RPMI7951 (cell line): ENCODE results near the gene CXCL14. TPM values are rescaled to one million over a fixed set of nuclear protein-coding genes. Genes with fewer than 3 reads are reported as not detected.

Experiments used
- DNase-seq: peaks from one replicate; pipeline ENCODE4 v3.0.0-alpha.2; 2012; ENCODE audit warnings: low read depth
- total RNA-seq: library from RNA; depleted of rRNA; stranded (reverse); fragments of >200 nt; shearing (Covaris generic); gene quantifications from 2 replicates; pipeline ENCODE4 v1.2.3, GENCODE V29; 2014

Gene CXCL14
- total RNA-seq, 1 experiment from 2014 or later, result not detected

DNA sequence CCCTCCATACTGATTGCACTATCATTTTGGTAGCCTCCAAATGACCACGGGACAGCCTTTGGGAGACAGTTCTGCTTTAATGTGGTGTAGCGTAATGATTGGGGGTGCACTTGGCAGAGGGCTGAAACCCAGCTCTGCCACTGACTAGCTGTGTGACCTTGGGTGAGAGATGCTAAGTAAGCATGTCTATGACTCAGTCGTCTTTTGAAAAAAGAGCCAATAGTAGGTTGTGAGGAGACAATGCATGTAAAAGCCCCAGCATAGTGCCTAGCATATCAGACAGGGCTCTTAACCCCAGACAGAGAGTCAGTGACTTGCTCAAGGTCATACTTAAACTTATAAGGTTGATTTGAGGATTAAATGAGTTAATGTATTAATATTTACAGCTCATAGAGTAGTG is 18.0 kb upstream of the CXCL14 start:
- DNase-seq, result no peak

DNA sequence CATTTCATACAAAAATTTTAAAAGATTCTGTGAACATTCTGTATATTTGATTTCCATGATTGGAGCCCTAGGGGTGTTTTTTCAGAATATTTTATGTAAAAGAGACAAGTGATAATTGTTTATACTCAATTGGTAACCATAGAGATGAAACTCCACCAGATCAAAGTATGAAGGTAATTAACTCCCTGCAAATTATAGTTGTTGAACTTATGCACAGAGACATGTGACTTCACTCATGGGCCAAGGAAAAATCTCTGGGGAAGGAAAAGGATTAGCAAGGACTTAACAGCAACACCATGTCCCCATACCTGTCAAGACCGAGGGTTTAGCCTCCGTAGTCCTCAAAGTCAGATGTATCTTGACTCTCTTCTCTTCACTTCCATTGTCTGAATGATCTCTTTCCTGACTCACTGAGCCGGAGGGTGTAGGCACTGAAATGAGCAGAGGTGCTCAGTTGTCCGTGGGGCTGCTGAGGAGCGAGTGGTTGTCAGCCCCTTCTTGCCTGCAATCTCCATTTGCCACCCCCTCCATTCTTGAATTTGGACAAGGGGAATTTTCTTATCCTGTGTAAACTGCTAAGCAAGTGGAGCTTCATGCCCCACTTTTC is 17.5 kb upstream of the CXCL14 start:
- no peak for DNase-seq

DNA sequence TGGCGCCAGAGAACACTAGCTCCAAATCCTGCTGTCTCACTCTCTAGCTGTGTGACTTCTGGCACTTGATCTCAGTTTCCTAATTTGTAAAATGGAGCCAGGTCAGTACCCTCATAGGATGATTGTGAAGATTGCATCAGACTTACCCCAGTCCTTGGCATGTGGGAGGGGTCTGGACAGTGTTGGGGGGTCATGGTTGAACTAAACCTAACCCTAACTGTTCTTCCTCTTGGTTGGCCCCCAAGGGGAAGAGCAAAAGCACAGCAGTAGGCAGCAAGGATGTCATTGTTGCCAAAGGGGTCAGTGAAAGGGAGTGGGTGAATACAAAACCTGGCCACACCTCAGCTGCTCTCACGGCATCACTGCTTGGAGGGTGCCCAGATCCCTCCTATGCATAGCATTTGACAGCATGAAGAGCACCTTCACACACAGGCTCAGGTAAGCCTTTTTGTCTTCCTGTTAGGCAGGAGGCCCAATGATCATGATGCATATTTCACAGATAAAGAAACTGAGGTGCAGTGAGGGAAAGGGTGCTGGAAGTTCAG is 15.7 kb upstream of the CXCL14 start:
- DNase-seq, result no peak

DNA sequence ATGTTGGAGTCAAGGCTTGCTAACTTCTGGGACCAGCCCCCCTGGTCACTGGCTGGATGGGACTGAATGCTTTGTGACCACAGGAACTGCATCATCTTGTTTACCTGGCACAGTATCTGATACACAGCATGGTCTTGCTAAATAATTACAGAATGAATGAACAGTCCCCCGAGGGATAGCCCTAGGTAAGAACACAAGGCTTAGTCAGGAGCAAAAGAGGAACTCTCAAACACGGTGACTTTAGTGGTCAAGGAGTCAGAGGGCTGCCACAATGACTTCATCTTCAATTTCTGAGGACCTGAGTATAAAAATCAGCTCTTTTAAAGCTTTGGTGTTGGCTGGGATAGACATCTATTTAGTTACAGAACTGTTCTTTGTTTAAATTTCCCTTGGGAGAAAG is 15.1 kb upstream of the CXCL14 start:
- DNase-seq, result no peak

DNA sequence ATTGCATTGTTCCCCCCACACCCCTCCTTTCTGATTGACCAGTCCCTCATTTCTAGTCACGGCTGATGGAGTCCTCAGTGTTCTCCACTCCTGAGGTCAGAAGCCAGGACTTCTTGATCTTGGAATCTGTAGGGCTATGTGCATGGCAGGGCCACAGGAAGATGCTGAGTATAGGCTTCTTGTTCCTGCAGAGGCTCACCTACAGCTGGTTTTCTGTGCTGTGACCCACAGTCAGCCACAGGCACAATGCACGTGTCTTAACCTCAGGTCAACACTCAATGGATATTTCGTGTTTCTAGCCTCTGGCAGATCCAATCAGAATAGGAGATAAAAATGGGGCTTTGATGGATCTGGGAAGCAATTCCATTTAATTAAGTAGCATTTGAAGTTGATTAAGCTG is 14.3 kb upstream of the CXCL14 start:
- no peak for DNase-seq

DNA sequence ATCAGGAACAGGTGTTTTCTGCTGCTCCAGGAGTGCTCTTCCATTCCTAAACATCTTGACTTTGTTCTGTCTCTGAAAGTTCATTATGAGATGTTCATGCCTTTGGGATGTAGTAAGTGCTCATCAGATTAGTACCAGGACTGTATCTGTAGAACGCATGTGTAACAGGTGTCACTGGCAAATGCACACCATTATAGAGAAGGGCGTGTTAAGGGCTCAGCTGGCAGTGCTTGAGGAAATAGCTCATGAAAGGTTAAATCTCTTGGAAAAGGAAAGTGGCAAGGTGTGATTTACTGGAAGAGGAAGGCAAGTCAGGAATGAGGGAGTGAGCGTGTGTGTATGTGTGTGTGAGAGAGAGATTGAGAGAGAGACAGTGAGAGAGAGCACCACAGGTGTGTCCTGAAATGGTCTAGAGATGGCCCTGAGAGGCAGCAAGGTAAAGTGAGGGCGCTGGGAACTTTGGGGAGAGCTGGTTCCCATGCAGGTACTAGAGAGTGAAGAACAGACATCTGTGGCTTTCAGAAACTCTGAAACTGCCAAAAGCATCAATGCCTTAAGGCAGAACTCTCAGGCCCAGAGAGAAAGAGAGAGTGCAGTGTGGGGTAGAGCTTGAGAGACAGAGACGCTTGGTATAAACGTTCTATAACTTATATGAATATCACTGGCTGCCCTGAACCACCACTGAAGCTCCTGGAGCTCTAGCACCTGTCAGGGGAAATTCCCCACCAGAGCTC is 13.7 kb upstream of the CXCL14 start:
- DNase-seq, result no peak

DNA sequence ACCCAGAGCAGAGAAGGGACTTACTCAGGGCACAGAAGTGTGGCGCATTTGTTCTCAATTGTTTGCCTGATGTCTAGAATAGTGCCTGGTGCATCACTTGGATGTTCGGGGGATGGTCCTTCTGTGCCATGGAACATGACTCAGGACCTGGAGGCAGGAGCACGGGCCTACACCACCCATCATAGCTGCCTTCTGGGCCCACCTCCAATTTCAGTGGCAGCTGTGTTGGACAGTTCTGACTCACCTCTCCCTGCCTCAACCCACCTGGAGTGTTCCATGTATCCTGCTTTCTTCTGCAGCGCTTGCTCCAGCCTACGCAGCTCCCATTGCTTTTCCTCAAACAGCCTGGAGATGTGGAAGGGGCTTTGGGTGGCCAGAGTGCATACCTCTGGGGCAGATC is 12.5 kb upstream of the CXCL14 start:
- no peak for DNase-seq

DNA sequence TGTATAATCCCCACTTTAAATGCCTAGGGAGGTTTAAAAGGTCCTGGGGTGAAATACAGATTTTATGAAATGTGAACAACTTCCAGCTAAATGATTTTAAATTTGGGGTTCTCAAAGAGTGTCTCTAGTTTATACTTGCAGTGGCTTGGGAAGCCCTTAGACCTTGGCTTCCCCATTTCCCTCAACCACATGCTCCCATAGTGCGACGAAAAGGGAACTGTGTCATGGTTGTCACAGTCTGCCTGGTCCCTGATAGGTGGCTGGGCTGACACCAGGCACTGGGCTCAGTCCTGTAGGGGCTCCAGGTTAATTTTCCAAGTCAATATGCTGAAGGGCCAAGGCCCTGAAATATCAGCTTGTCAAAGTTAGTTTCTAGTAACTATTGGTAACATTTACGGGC is 10.4 kb upstream of the CXCL14 start:
- DNase-seq, result no peak

DNA sequence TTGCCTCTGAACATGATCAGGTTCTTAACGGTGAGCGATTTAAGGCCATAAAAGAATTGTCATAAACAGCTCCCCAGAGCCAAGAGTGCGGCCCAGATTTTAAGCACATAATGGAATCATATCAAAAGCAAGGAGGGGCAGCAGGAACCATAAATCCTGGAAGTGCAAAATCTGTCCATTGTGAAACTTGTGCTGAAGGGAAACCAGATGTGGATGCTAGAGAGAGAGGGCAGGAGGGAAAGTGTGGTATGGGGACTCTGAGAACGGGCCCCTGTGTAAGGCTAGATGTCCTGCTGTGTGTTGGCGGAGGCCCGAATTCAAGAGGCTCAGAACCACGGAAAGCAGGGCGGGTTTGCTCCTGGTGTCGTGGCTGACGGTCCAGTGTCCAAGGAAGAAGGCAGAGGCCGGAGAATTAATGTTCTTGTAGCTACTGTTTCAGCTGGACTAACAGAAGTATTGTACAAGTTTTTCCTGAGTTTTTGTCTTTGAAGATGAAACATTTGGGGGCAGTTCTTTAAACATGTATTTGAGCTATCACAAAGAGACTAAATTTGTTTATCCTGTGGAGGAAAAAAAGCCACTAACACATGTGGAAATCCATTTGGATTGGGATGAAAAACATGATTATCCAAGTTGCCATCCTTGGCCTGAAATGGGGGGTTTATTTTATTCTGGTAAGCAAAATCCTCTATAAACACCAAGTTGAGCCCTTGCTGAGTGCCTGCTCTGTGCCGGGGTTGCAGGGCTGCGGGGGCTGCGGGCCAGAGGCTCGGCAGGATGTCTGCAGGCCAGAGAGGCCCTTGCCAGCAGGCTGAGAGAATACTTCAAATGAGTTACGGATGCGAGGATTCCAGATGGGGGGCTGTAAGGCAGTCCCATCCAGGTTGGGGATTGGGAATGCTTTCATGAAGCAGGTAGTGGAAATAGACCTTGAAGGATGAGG is 9.2 kb upstream of the CXCL14 start:
- DNase-seq, result no peak

DNA sequence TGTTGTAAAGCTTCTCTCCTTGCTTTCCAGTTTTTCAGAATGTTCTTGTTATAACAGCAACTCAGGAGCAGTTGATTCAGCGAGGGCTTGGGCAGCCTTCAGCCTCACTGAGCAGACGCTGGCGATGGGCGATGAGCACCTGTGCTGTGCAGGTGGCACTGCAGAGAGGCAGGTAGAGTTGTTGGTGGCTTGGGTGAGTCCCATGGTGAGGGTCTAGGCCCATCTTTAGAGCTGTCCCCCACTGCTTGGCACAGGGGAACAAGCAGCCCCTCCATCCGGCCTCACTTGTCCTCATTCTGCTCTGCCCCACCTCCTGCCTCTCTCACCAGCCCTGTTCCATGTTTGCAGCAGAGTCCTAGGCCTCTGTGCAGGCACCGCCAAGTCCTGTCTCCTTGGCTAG is 6.1 kb upstream of the CXCL14 start:
- DNase-seq, result no peak

DNA sequence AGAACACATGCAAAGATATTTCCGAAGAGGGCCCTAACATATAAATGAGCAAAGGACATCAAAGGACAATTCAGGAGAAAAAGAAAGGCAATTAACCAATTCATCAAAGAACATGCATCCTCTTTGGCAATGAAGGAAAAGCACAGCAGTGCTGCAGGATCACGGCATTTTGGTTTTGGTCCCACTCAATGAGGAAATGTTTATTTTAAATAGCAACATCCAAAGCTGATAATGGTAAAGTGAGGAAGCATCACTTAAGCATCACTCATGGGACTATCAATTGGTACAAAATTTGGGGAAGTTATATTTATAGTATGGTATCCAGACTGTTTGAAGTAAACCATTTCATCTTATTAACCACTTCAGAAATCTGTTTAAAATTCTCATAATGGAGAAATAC is 5.5 kb upstream of the CXCL14 start:
- no peak for DNase-seq

DNA sequence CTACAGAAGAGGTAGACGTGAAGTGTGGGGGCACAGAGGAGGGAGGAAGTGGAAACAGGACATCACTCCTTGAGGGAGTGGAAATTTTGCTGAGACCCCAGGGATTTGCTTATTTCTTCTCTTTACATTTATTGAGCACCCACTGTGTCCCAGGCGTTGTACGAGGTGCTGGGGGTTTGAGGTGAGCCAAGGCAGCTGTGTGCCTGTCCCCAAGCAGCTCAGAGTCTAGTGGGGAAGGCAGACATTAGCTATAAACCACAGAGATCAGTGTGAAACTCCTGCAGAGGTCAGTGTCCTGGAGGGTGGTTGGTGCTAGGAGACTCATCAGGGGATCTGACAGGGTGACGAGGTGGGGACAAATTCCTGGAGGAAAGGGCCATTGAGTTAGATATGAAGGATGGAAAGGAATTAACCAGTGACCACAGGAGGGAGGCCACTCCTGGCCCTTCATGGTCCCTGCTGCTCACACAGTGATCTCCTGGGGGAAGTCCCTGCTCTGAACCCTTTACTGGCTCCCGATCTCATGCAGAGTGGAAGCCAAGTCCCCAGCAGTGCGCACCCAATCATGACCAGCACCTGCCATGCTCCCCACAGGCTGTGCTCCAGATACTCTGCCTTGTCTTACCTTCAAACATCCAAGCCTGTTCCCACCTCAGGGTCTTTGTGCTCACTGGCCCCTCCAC is 3.4 kb upstream of the CXCL14 start:
- no peak for DNase-seq

DNA sequence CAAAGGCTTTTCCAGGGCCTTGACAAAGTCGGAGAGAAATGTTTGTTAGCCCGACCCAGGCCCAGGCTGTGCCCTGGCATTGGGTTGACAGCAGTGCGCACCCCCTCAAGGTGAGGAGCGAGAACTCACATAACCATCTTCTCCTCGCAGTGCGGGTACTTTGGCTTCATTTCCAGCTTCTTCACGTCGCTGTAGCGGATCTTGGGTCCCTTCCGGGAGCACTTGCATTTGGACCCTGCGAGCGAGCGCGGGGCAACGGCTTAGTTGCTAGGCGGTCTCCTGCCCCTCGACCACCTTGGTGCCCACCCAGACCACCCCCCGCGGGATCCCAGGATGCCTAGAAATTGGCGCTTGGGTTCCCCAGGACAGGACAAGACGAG is 496 bp downstream of the CXCL14 start:
- DNase-seq, result no peak

DNA sequence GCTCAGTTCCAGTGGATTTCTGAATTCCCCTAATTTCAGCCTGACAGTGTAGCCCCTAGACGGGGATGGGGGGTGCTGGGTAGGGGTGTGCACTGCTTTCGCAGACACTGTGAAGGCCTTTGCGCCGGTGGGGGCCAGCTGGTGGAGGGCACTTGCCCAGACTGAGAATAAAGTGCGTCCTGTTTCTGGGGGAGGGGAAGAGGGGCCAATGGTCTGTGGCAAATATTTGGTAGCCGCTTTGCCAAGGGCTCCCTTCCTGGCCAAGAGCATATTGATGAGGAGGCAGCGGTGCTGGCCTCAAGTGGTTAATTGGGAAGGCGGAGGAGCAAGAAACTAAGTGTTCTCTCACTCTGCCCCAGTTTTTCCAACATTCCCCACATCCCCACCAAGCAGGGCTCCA is 1.4 kb downstream of the CXCL14 start:
- DNase-seq, result no peak

DNA sequence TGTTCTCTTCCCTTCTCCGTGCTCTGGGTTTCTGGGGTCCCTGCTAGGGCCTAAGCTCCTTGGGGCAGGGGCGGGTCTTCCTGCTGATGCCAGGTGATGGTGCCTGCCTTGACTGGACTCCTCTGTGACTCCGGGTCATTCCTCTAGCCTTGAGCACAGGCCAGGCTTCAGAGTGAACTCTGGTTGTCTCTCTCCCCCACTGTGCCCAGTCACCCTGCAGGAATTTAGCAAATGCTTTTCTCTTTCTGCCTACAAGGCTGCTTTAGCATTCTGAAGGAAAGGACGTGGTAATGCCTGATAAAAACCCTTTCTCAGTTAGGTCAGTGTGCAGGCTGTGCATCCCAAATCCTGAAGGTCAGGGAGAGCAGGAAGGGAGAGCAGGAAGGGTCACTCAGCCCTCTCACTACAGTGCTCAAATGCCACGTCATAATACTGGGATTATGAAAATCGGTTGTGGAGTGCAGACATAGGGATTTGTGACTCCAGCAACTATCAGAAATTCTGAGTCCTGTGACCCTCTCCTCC is 2.7 kb downstream of the CXCL14 start:
- DNase-seq, result no peak

DNA sequence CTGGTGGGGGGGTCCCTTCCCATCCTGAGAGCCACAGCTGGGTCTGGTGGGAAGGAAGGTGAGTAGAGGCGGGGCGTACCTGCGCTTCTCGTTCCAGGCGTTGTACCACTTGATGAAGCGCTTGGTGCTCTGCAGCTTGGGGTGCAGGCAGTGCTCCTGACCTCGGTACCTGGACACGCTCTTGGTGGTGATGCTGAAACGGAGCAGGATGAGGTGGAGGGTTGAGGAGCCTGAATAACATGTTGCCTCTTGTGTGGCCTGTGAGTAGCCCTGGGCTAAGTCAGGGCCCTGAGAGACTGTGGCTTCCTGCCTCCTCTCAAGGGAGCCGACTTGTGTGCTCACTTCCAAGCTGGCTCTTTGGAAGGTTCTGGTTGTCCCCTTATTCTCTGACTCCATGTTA is 4.3 kb downstream of the CXCL14 start:
- DNase-seq, result no peak

DNA sequence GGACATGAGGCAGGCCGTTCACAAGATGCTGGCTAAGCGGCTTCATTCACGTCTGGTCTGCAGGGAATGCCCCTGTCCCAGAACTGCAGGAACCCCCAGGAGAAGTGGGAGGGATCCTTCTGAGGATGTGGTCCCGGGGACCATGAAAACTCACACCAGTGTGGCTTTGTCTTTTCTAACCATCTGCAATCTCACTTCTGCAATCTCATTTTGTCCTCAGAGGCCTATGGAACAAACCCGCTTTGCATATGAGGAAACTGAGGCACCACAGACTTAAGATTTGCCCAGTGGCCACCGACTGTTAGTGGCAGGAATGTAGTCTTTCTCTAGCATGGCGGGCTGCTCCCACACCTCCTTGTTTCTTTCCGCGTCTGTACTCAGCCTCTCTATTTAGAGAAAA is 6.9 kb downstream of the CXCL14 start:
- no peak for DNase-seq

DNA sequence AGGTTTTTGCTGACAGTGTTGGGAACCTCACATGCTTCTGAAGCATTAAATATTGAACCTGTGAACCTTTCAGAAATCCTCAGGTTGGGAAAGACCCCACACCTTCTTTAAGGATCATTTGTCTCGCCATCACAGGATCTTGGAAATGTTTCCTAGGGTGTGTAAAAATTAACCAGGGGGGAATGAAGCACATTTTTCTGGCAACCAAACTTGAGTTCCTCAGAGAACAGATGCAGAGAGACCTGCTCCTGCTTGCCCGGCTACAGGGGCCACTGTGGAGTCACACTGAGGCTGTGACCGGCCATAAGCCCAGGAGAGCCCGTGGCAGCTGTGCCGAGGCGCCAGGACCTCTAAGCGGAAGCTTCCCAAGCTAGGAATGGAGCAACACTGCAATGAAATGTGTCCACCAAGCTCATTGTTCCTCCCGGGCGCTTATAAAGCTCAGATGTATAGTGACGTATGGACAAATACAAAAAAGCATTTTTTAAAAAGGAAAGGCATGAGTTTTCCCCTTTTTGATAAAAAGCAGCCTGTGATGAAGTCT is 7.7 kb downstream of the CXCL14 start:
- DNase-seq, result no peak

DNA sequence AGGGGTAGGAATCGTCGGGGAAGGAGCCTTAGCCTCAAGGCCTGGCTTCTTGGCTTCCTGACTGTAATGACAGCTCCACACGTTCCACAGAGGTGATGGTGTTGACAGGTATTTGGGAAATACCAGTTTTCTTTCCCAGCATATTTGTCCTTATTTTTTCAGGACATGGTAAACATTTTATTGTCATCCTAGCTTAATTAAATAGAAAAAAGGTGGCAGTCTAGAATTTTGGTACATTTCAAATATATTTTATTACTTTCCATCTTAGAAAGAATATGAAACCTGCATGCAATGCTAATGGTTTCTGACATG is 8.4 kb downstream of the CXCL14 start:
- no peak for DNase-seq

DNA sequence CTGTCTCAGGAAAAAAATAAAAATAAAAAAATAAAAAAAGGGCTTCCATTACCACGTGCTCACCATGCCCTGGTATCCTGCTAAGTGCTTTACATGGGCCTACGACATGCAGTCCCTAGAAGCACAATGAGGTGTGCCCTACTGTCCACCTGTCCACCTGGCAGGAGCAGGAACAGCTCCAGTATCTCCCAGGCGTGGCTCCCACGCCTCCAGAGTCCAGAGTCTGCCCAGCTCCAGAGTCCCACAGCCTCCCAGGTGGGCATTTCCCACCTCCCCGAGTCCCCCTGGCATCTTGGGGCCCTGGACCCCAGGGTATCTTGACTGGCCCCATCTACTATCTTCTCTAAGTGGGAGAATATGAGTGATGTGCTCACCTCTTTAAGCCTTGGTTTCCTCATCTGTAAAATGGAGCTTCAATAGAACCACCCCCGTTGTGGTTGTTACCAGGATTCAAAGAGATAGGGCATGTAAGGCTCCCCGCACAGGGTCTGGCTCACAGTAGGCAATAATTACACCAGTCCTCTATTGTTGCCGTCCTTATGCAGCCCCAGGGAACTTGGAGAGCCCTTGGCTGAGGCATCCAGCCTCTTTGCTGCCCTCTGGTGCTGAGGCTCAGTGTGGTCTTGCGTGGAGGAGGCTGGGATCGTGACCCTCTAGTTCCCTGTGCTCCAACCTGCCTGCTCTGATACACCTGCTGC is 8.9 kb downstream of the CXCL14 start:
- no peak for DNase-seq

DNA sequence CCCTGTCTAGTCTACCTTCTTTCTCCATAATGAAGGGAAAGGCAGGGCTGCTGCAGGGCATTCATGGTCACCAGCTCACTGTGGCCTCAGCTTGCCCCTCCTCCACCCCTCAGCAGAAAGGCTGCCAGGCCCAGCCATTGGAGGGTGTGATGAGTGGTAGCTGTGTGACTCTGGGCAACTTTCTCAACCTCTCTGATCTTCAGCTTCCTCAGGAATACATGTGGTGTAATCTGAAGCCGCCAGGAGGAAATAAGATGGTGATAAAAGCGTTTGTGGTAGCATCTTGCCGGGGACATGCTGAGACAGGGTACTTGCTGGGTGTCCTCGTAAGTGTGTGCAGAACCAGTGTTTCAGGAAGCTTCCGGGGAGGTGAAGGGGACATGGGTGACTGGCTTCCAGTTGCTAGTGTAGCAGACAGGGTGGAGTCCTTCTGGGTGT is 9.8 kb downstream of the CXCL14 start:
- DNase-seq, result no peak
